HL-60 (cell line): ENCODE measurements around the gene FADS3.

Experiments used
- DNase-seq, 2 experiments: peaks; one replicate each; pipeline ENCODE4 v3.0.0-alpha.2; 2010 to 2020; ENCODE audit warnings: low read depth in 1 of 2, low spot score in 1 of 2
- H3K27ac ChIP-seq: fragments of 250-450 bp; sonication (Bioruptor Pico); replicated peaks from 2 replicates; pipeline ENCODE4 v1.5.1; 2020; ENCODE audit warnings: mild to moderate bottlenecking, moderate library complexity
- H3K27me3 ChIP-seq: fragments of 250-450 bp; sonication (Bioruptor Pico); 2 replicates; pipeline ENCODE4 v1.5.1; 2021; ENCODE audit warnings: mild to moderate bottlenecking, moderate library complexity; ENCODE audit not compliant: insufficient read depth, poor library complexity, severe bottlenecking
- H3K4me3 ChIP-seq: replicated peaks from 2 replicates; pipeline ENCODE4 v1.5.1; 2011; ENCODE audit warnings: mild to moderate bottlenecking, control low read depth, low read length; ENCODE audit not compliant: insufficient read depth
- CTCF ChIP-seq: IDR thresholded peaks from one replicate; pipeline ENCODE4 v1.5.1; 2011; ENCODE audit warnings: low read length, control low read depth, inconsistent platforms; ENCODE audit not compliant: insufficient read depth
- GABPA ChIP-seq: IDR thresholded peaks from 2 replicates; pipeline ENCODE4 v1.6.1; 2012; ENCODE audit warnings: low read depth
- POLR2AphosphoS5 ChIP-seq: IDR thresholded peaks from 2 replicates; pipeline ENCODE4 v1.6.1; 2012; ENCODE audit warnings: low read depth
- REST ChIP-seq: IDR thresholded peaks from 2 replicates; pipeline ENCODE4 v1.6.1; 2012; ENCODE audit warnings: low read depth; ENCODE audit not compliant: insufficient replicate concordance
- SPI1 ChIP-seq: IDR thresholded peaks from 2 replicates; pipeline ENCODE4 v1.6.1; 2012; ENCODE audit warnings: low read depth, mild to moderate bottlenecking, borderline replicate concordance

Gene FADS3

GRCh38 chr11:61907871-61908729 lies 16.8 kb upstream of the FADS3 start:
- DNase-seq = no peak
- no peak overlapping the region for H3K27ac ChIP-seq
- no peak overlapping the region for H3K4me3 ChIP-seq
- H3K27me3 ChIP-seq = no peaks in the 10 kb centered on the region
- no peak for TF ChIP-seq GABPA
- no peak for TF ChIP-seq REST
- no peak for TF ChIP-seq CTCF
- no peak for TF ChIP-seq SPI1
- no peak for TF ChIP-seq POLR2AphosphoS5

- Histone ChIP-seq H3K27me3 (no peaks in the 10 kb centered on the region), H3K4me3 (no peak overlapping the region), H3K27ac (no peak overlapping the region)
- no peak for DNase-seq
- TF ChIP-seq SPI1 (no peak), CTCF (no peak), POLR2AphosphoS5 (no peak), REST (no peak), GABPA (no peak)
Observed at GRCh38 chr11:61907282-61907681, 15.9 kb upstream of the FADS3 start.

GRCh38 chr11:61906522-61906909 lies 15.2 kb upstream of the FADS3 start:
- TF ChIP-seq SPI1 (no peak), POLR2AphosphoS5 (no peak), GABPA (no peak), REST (no peak), CTCF (no peak)
- DNase-seq = no peak
- Histone ChIP-seq H3K27ac (no peak overlapping the region), H3K4me3 (no peak overlapping the region), H3K27me3 (no peaks in the 10 kb centered on the region)
